ENCODE results near the gene POLD2.

GRCh38 chr7:44111761-44112160, 11.6 kb downstream of the POLD2 start:
- no peak for TF ChIP-seq EZH2 (conservative IDR thresholded peaks at IDR 0.05; ENCODE audit: low read depth, low read length)
- TF ChIP-seq CTCF (CRISPR knock-in tag; IDR thresholded peaks at IDR 0.05), result no peak
- no peak for TF ChIP-seq EP300 (IDR thresholded peaks at IDR 0.05; ENCODE audit: low read depth in 2 of 2, low read length in 2 of 2)
- no peak for TF ChIP-seq EP300 (CRISPR knock-in tag; IDR thresholded peaks at IDR 0.05; ENCODE audit: borderline replicate concordance)
- TF ChIP-seq ZNF674 (CRISPR knock-in tag; IDR thresholded peaks at IDR 0.05; ENCODE audit: low read depth), result no peak
- TF ChIP-seq NCOR1 (IDR thresholded peaks at IDR 0.05; ENCODE audit: borderline replicate concordance, low read length), result no peak
- TF ChIP-seq NFYB (CRISPR knock-in tag; IDR thresholded peaks at IDR 0.05), result no peak
- TF ChIP-seq U2AF1 (optimal IDR thresholded peaks at IDR 0.05; ENCODE audit: low read depth, low read length), result no peak
- no peak for TF ChIP-seq CBFB (CRISPR knock-in tag; IDR thresholded peaks at IDR 0.05)
